A549 treated with ZK216348 at 1 μM for 4 hours (cell line): ENCODE results near the gene C17orf100. TPM values are rescaled to one million over a fixed set of nuclear protein-coding genes. Genes with fewer than 3 reads are reported as not detected.

ENCODE experiments used
- total RNA-seq: library from RNA; stranded (reverse); fragments of 200-300 nt; extraction: Qiagen RNA extraction; gene quantifications from 5 replicates; pipeline ENCODE4 v1.2.3, GENCODE V29; 2022; ENCODE audit warnings: low read depth

C17orf100 gene
- total RNA-seq: 1.6 to 3.1 TPM (median 2.9 TPM) in 5 replicates

DNA sequence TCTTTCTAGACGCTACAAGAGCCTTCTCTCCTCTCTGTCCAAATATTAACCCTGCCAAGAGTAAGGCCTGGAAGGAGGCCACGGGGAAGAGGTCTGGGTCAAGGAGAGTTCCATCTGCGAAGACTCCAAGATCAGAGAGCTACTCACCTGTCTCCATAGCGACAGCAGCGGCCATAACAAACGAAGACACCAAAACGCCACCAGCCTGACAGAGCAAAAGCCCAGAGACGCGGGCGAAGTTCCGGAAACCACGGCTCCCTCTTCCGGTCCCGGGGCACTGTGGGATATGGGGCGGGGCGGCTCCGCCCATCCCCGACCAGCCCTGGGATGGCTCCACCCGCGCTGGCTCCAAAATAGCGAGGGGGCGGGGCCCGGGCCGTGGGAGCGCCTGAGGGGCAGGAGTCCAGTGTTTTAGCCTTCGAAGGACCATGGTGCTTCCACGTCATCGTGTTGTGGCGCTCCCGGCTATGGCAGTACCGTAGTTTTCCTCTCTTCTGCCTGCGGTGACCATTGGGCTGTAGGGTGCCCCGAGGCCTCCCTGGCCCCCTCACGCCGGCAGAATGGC is at the start of gene C17orf100, which contains the start of gene MED31:
TSS of gene C17orf100 (plus strand) at position 409 of the 565 bp plus-strand sequence. CDS start at position 561, 152 bp downstream.
TSS of gene MED31 (minus strand) at position 252 of the 565 bp plus-strand sequence. CDS start at position 175, 77 bp downstream.

DNA sequence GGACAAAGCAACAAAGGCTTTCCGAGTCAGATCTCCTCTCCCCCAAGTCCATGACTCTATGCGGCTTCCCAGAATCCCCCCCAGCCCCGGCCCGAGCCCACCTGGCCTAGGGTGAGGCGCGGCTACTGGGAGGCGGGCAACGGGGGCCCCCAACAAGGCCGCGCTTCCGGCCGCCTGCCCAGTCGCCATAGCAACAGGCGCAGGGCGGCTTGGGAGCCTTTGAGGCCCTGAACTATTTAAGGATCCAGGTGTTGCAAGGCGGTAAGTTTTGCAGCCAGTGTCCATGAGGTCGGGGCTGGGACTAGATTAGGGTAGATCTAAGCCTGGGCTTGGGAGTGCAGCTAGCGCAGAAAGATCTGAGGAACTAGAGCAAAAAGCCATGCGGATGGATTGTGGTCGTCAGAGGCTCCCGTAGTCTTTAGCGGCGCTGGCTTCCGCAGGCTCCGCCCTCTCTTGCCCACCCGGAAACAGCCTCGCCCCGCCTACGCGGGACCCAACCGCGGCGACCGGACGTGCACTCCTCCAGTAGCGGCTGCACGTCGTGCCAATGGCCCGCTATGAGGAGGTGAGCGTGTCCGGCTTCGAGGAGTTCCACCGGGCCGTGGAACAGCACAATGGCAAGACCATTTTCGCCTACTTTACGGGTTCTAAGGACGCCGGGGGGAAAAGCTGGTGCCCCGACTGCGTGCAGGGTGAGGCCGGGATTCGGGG is 10.9 kb upstream of the C17orf100 start, which contains the start of the genes KIAA0753 and TXNDC17:
TSS of gene KIAA0753 (minus strand) at position 176 of the 711 bp plus-strand sequence. CDS start 5,608 bp downstream, outside the sequence.
TSS of gene TXNDC17 (plus strand) at position 525 of the 711 bp plus-strand sequence. CDS start at position 548, 23 bp downstream.

Other genes with a start within 250 kb of the C17orf100 start
- gene AIPL1, start 216.6 kb upstream of the C17orf100 start, total RNA-seq: not detected in 5 replicates
- gene PIMREG, start 207.3 kb upstream of the C17orf100 start, total RNA-seq: 31.8 to 47.1 TPM (median 42.7 TPM) in 5 replicates
- gene PITPNM3, start 95.2 kb upstream of the C17orf100 start, total RNA-seq: 1.8 to 3.0 TPM (median 2.2 TPM) in 5 replicates
- gene KIAA0753, start 11.1 kb upstream of the C17orf100 start, total RNA-seq: 14.4 to 20.8 TPM (median 18.3 TPM) in 5 replicates
- 346 to 556 TPM (median 427 TPM) in 5 replicates for gene TXNDC17, start 10.7 kb upstream of the C17orf100 start, total RNA-seq
- gene MED31, start 157 bp upstream of the C17orf100 start, total RNA-seq: 22.3 to 32.6 TPM (median 28.9 TPM) in 5 replicates
- gene SLC13A5, start 61.6 kb downstream of the C17orf100 start, total RNA-seq: 0.11 to 0.40 TPM (median 0.20 TPM) in 4 of 5 replicates, not detected in the other
- gene XAF1, start 104.3 kb downstream of the C17orf100 start, total RNA-seq: 0.06 TPM in 1 of 5 replicates, not detected in the others
- gene FBXO39, start 124.5 kb downstream of the C17orf100 start, total RNA-seq: not detected in 5 replicates
- 0.12 to 0.21 TPM in 2 of 5 replicates, not detected in the others for gene TEKT1, start 180.0 kb downstream of the C17orf100 start, total RNA-seq